Hematopoietic multipotent progenitor cell treated with erythropoietin and hydrocortisone succinate and interleukin-3 and kit ligand, for 17 days (in vitro differentiated cells): ENCODE results near the gene SGCE.
"Not testable (repeated sequence)": the region's sequence is repeated elsewhere in the genome, so short reads cannot be mapped to it uniquely, and the experiment has no call there.

Source experiments
- DNase-seq: peaks from one replicate; pipeline ENCODE4 v3.0.0-alpha.2; 2015; ENCODE audit warnings: low spot score

Gene SGCE

GRCh38 chr7:94655848-94656657, at the start of gene SGCE:
Gene SGCE, minus strand, starts transcription at chr7:94656133. Its CDS starts 35 bp downstream, at chr7:94656098.
- no peak for DNase-seq

GRCh38 chr7:94705155-94706021, 49.5 kb upstream of the SGCE start:
- not testable (repeated sequence) for DNase-seq

- DNase-seq: no peak
Measured at GRCh38 chr7:94701555-94701973, 45.6 kb upstream of the SGCE start.

GRCh38 chr7:94700926-94701554, 45.1 kb upstream of the SGCE start:
- DNase-seq: no peak

GRCh38 chr7:94698275-94698674, 42.3 kb upstream of the SGCE start:
- no peak for DNase-seq

- DNase-seq: no peak
Measured at GRCh38 chr7:94697035-94697974, 41.4 kb upstream of the SGCE start.

- DNase-seq: no peak
Measured at GRCh38 chr7:94687810-94688209, 31.9 kb upstream of the SGCE start.

- no peak for DNase-seq
Measured at GRCh38 chr7:94687076-94687475, 31.1 kb upstream of the SGCE start.

GRCh38 chr7:94683066-94683465, 27.1 kb upstream of the SGCE start:
- DNase-seq: no peak

GRCh38 chr7:94679358-94679757, 23.4 kb upstream of the SGCE start:
- DNase-seq: no peak

- DNase-seq: no peak
Measured at GRCh38 chr7:94676431-94676830, 20.5 kb upstream of the SGCE start.

- no peak for DNase-seq
Measured at GRCh38 chr7:94675356-94675755, 19.4 kb upstream of the SGCE start.

- no peak for DNase-seq
Measured at GRCh38 chr7:94671444-94672235, 15.7 kb upstream of the SGCE start.

- DNase-seq: no peak
Measured at GRCh38 chr7:94669773-94670495, 14.0 kb upstream of the SGCE start.

- DNase-seq: no peak
Measured at GRCh38 chr7:94666879-94667587, 11.1 kb upstream of the SGCE start.

GRCh38 chr7:94665426-94665825, 9.5 kb upstream of the SGCE start:
- DNase-seq: no peak

GRCh38 chr7:94664023-94664422, 8.1 kb upstream of the SGCE start:
- no peak for DNase-seq

GRCh38 chr7:94662548-94662947, 6.6 kb upstream of the SGCE start:
- no peak for DNase-seq

- DNase-seq: no peak
Measured at GRCh38 chr7:94660006-94660405, 4.1 kb upstream of the SGCE start.
